Measurements from ENCODE around the gene SLC13A2. TPM values are rescaled to one million over a fixed set of nuclear protein-coding genes. Genes with fewer than 3 reads are reported as not detected.

SLC13A2 gene
- total RNA-seq, 4 donors from 2014 or later = not detected

GRCh38 chr17:28488533-28489276 lies 15.3 kb downstream of the SLC13A2 start:
- WGBS, 2 donors = 86 to 91% methylated on average over 7 of the region's 7 CpGs
- Histone ChIP-seq H3K27me3 (no peaks in the 10 kb centered on the region), H3K27ac (no peak overlapping the region), H3K4me3 (replicated peaks in 1 of 3) (no peak overlapping the region), H3K9me3 (no peaks in the 10 kb centered on the region), H3K4me1 (no peaks in the 10 kb centered on the region), H3K36me3 (no peaks in the 10 kb centered on the region)
- TF ChIP-seq POLR2A (IDR thresholded peaks at IDR 0.05) = no peak
- TF ChIP-seq CTCF (IDR thresholded peaks at IDR 0.05) = no peak
- DNase-seq = no peak
- intact Hi-C loops (cut with DNase I) = no loop called here

GRCh38 chr17:28491286-28491685 lies 17.8 kb downstream of the SLC13A2 start:
- intact Hi-C loops (cut with DNase I) = loop anchor here (5.0 kb wide), 1 partner anchor 121 kb away; the partner anchor contains the start of gene RSKR
- Histone ChIP-seq H3K9me3 (no peaks in the 10 kb centered on the region), H3K27ac (no peak overlapping the region), H3K4me3 (replicated peaks in 1 of 3) (no peak overlapping the region), H3K27me3 (no peaks in the 10 kb centered on the region), H3K4me1 (no peaks in the 10 kb centered on the region), H3K36me3 (no peaks in the 10 kb centered on the region)
- 88 to 90% methylated on average over 3 to 8 of the region's 11 CpGs for WGBS, 2 donors
- no peak for TF ChIP-seq POLR2A (IDR thresholded peaks at IDR 0.05)
- no peak for TF ChIP-seq CTCF (IDR thresholded peaks at IDR 0.05)
- no peak for DNase-seq

- H3K27ac ChIP-seq = no peak overlapping the region
- H3K9me3 ChIP-seq = no peaks in the 10 kb centered on the region
- H3K36me3 ChIP-seq = no peaks in the 10 kb centered on the region
- H3K27me3 ChIP-seq = no peaks in the 10 kb centered on the region
- no peak for TF ChIP-seq CTCF (IDR thresholded peaks at IDR 0.05)
- no peak for TF ChIP-seq POLR2A (IDR thresholded peaks at IDR 0.05)
- no peaks in the 10 kb centered on the region for H3K4me1 ChIP-seq
- WGBS, 2 donors = 92 to 97% methylated on average over 3 of the region's 3 CpGs
- intact Hi-C loops (cut with DNase I) = loop anchor here (5.0 kb wide), 1 partner anchor 120 kb away; the partner anchor contains the start of gene RSKR
- no peak overlapping the region for H3K4me3 ChIP-seq (replicated peaks in 1 of 3)
- no peak for DNase-seq
Measured at GRCh38 chr17:28491860-28492259, 18.4 kb downstream of the SLC13A2 start.

GRCh38 chr17:28492352-28493310 lies 19.2 kb downstream of the SLC13A2 start:
- TF ChIP-seq POLR2A (IDR thresholded peaks at IDR 0.05) (no peak), CTCF (IDR thresholded peaks at IDR 0.05) (no peak)

More at GRCh38 chr17:28492352-28493310, 19.2 kb downstream of the SLC13A2 start:
- DNase-seq = no peak
- WGBS, 2 donors = 56 to 63% methylated on average over 4 of the region's 4 CpGs
- Histone ChIP-seq H3K36me3 (no peaks in the 10 kb centered on the region), H3K27ac (no peak overlapping the region), H3K9me3 (no peaks in the 10 kb centered on the region), H3K4me1 (peaks cover under 1 to 2% of the 10 kb centered on the region in 2 donors), H3K4me3 (replicated peaks in 1 of 3) (no peak overlapping the region), H3K27me3 (no peaks in the 10 kb centered on the region)
- intact Hi-C loops (cut with DNase I) = loop anchor here (5.0 kb wide), 1 partner anchor 120 kb away; the partner anchor contains the start of gene RSKR
